Hepatocyte (in vitro differentiated cells): ENCODE results near the gene TIMD4. TPM values are rescaled to one million over a fixed set of nuclear protein-coding genes. Genes with fewer than 3 reads are reported as not detected.

ENCODE experiments used
- DNase-seq: peaks from one replicate; pipeline ENCODE4 v3.0.0-alpha.2; 2016; ENCODE audit warnings: low spot score
- H2AFZ ChIP-seq: fragments of 200-600 bp; sonication (generic); 2 replicates; pipeline ENCODE4 v1.6.0; 2016; ENCODE audit warnings: antibody characterized with exemption, mild to moderate bottlenecking
- H3K27ac ChIP-seq: fragments of 200-600 bp; sonication (generic); 2 replicates; pipeline ENCODE4 v1.5.1; 2016; ENCODE audit warnings: mild to moderate bottlenecking
- H3K27me3 ChIP-seq: fragments of 200-600 bp; sonication (generic); 2 replicates; pipeline ENCODE4 v1.6.1; 2016
- H3K36me3 ChIP-seq: fragments of 200-600 bp; sonication (generic); replicated peaks from 2 replicates; pipeline ENCODE4 v1.5.1; 2016; ENCODE audit warnings: low read depth; ENCODE audit not compliant: insufficient read depth
- H3K4me1 ChIP-seq: fragments of 200-600 bp; sonication (generic); 2 replicates; pipeline ENCODE4 v1.5.1; 2016; ENCODE audit warnings: mild to moderate bottlenecking, moderate library complexity; ENCODE audit not compliant: insufficient read depth
- H3K4me2 ChIP-seq: fragments of 200-600 bp; sonication (generic); 2 replicates; pipeline ENCODE4 v1.6.0; 2016
- H3K4me3 ChIP-seq: fragments of 200-600 bp; sonication (generic); 2 replicates; pipeline ENCODE4 v1.5.1; 2016; ENCODE audit warnings: mild to moderate bottlenecking
- H3K79me2 ChIP-seq: fragments of 200-600 bp; sonication (generic); 2 replicates; pipeline ENCODE4 v1.6.0; 2017; ENCODE audit warnings: mild to moderate bottlenecking
- H3K9me2 ChIP-seq: fragments of 200-600 bp; sonication (generic); replicated peaks from 2 replicates; pipeline ENCODE4 v1.6.0; 2017; ENCODE audit warnings: mild to moderate bottlenecking; ENCODE audit not compliant: insufficient read depth
- H3K9me3 ChIP-seq: fragments of 200-600 bp; sonication (generic); 2 replicates; pipeline ENCODE4 v1.5.1; 2016; ENCODE audit warnings: low read depth, mild to moderate bottlenecking
- H4K20me1 ChIP-seq: fragments of 200-600 bp; sonication (generic); 2 replicates; pipeline ENCODE4 v1.6.0; 2016; ENCODE audit warnings: mild to moderate bottlenecking; ENCODE audit not compliant: insufficient read depth, poor library complexity, severe bottlenecking
- CTCF ChIP-seq: fragments of 200-600 bp; sonication (generic); IDR thresholded peaks from 2 replicates; pipeline ENCODE4 v1.5.1; 2016; ENCODE audit warnings: antibody characterized with exemption, mild to moderate bottlenecking; ENCODE audit not compliant: poor library complexity
- EZH2 ChIP-seq: fragments of 200-600 bp; sonication (generic); IDR thresholded peaks from 2 replicates; pipeline ENCODE4 v1.6.1; 2016; ENCODE audit warnings: antibody characterized with exemption, mild to moderate bottlenecking, borderline replicate concordance
- EZH2phosphoT487 ChIP-seq: fragments of 200-600 bp; sonication (generic); IDR thresholded peaks from one replicate; pipeline ENCODE4 v1.6.1; 2018; ENCODE audit warnings: antibody characterized with exemption, mild to moderate bottlenecking, low read depth, moderate library complexity; ENCODE audit not compliant: unreplicated experiment, severe bottlenecking
- WGBS: methylation state at CpG from one replicate; pipeline ENCODE4 v1.1.6; 2016; ENCODE audit warnings: low lambda C conversion rate; ENCODE audit errors: missing lambda C conversion rate; 5-methylcytosine and 5-hydroxymethylcytosine counted together
- polyA plus RNA-seq: library from polyadenylated mRNA; unstranded; fragments of >200 nt; fragmentation: Nextera tagmentation; extraction: Ambion mirVana; gene quantifications from 2 replicates; pipeline ENCODE4 v1.2.1, GENCODE V29; 2016
- total RNA-seq: library from RNA; depleted of rRNA; stranded (reverse); fragments of >200 nt; gene quantifications from 2 replicates; pipeline ENCODE4 v1.2.3, GENCODE V29; 2014

Gene TIMD4
- 0.28 and 1.1 TPM in 2 replicates for total RNA-seq
- 0.26 and 0.42 TPM in 2 replicates for polyA plus RNA-seq

- 94% methylated on average over 4 of the region's 4 CpGs for WGBS
Measured at GRCh38 chr5:156963125-156963524, at the start of gene TIMD4. Gene TIMD4 (minus strand): TSS chr5:156963226. CDS start chr5:156963198, 28 bp downstream.

GRCh38 chr5:157006262-157006661 lies 43.2 kb upstream of the TIMD4 start:
- no peak overlapping the region for H3K4me3 ChIP-seq
- no peak overlapping the region for H3K4me2 ChIP-seq
- H3K27me3 ChIP-seq = no peaks in the 10 kb centered on the region
- 64% methylated on average over 2 of the region's 2 CpGs for WGBS
- no peak overlapping the region for H2AFZ ChIP-seq
- H3K36me3 ChIP-seq = no peaks in the 10 kb centered on the region
- no peaks in the 10 kb centered on the region for H3K4me1 ChIP-seq
- TF ChIP-seq EZH2phosphoT487 = no peak
- no peak for TF ChIP-seq EZH2
- no peak for TF ChIP-seq CTCF
- H3K9me3 ChIP-seq = no peaks in the 10 kb centered on the region
- H4K20me1 ChIP-seq = no peaks in the 10 kb centered on the region
- H3K79me2 ChIP-seq = no peaks in the 10 kb centered on the region
- H3K27ac ChIP-seq = no peak overlapping the region
- no peak for DNase-seq
- H3K9me2 ChIP-seq = no peaks in the 10 kb centered on the region

More at GRCh38 chr5:156963125-156963524, at the start of gene TIMD4:
- no peaks in the 10 kb centered on the region for H3K79me2 ChIP-seq
- no peaks in the 10 kb centered on the region for H4K20me1 ChIP-seq
- H3K9me2 ChIP-seq = no peaks in the 10 kb centered on the region
- H3K9me3 ChIP-seq = no peaks in the 10 kb centered on the region
- no peaks in the 10 kb centered on the region for H3K27me3 ChIP-seq
- no peak within 1 kb of the TSS for H3K4me3 ChIP-seq
- H3K36me3 ChIP-seq = no peaks in the 10 kb centered on the region
- no peaks in the 10 kb centered on the region for H3K4me1 ChIP-seq
- no peak for TF ChIP-seq CTCF
- no peak for TF ChIP-seq EZH2phosphoT487
- no peak for TF ChIP-seq EZH2
- H3K4me2 ChIP-seq = no peak within 1 kb of the TSS
- DNase-seq = no peak
- H2AFZ ChIP-seq = no peak within 1 kb of the TSS
- no peak within 1 kb of the TSS for H3K27ac ChIP-seq

- peaks cover 7% of the 10 kb centered on the region for H3K9me3 ChIP-seq
- no peak for DNase-seq
- no peak overlapping the region for H3K27ac ChIP-seq
- TF ChIP-seq EZH2phosphoT487 (no peak), EZH2 (no peak), CTCF (no peak)
- no peaks in the 10 kb centered on the region for H3K36me3 ChIP-seq
- no peak overlapping the region for H2AFZ ChIP-seq
- no peak overlapping the region for H3K4me3 ChIP-seq
- H4K20me1 ChIP-seq = no peaks in the 10 kb centered on the region
- H3K4me2 ChIP-seq = no peak overlapping the region
- H3K27me3 ChIP-seq = no peaks in the 10 kb centered on the region
- H3K9me2 ChIP-seq = no peaks in the 10 kb centered on the region
- no peaks in the 10 kb centered on the region for H3K79me2 ChIP-seq
- no peaks in the 10 kb centered on the region for H3K4me1 ChIP-seq
Measured at GRCh38 chr5:157004893-157005551, 42.0 kb upstream of the TIMD4 start.

- no peaks in the 10 kb centered on the region for H3K27me3 ChIP-seq
- no peaks in the 10 kb centered on the region for H3K9me3 ChIP-seq
- no peak overlapping the region for H2AFZ ChIP-seq
- H3K79me2 ChIP-seq = no peaks in the 10 kb centered on the region
- WGBS = 93% methylated on average over 4 of the region's 4 CpGs
- no peak overlapping the region for H3K4me2 ChIP-seq
- DNase-seq = no peak
- H3K36me3 ChIP-seq = no peaks in the 10 kb centered on the region
- H3K9me2 ChIP-seq = no peaks in the 10 kb centered on the region
- no peaks in the 10 kb centered on the region for H3K4me1 ChIP-seq
- no peaks in the 10 kb centered on the region for H4K20me1 ChIP-seq
- no peak overlapping the region for H3K27ac ChIP-seq
- H3K4me3 ChIP-seq = no peak overlapping the region
- TF ChIP-seq CTCF (no peak), EZH2phosphoT487 (no peak), EZH2 (no peak)
Measured at GRCh38 chr5:156991714-156992113, 28.7 kb upstream of the TIMD4 start.
